K562 (cell line): ENCODE results near the gene MANF. TPM values are rescaled to one million over a fixed set of nuclear protein-coding genes. Genes with fewer than 3 reads are reported as not detected.

Source experiments
- ATAC-seq: fragments of 200-7000 bp; cut with Tn5 transposase; 3 replicates; pipeline ENCODE4 v1.9.1; 2020; ENCODE audit warnings: moderate library complexity
- BruUV-seq: library from RNA; stranded (reverse); fragments of 400-500 nt; replicated peaks from 2 replicates; lab custom pipeline; 2021; lab: Mats Ljungman, UMichigan
- CTCF ChIA-PET: fragments of 300-600 bp; formaldehyde crosslinking; extraction: SDS; loops from one replicate; lab custom pipeline; 2021; ENCODE audit warnings: low intra/inter-chr PET ratio; lab: Yijun Ruan, JAX
- POLR2A ChIA-PET: fragments of 300-600, 350-650 bp; sonication (Branson Sonifier 250); formaldehyde crosslinking; extraction: SDS; loops from one replicate; lab custom pipeline; 2021; ENCODE audit warnings: antibody characterized with exemption, inconsistent platforms; lab: Yijun Ruan, JAX
- DNase-seq, 4 experiments: peaks; one replicate each; pipeline versions ENCODE4 v3.0.0 to v3.0.0-alpha.2; 2011 to 2018; ENCODE audit warnings: low spot score in 3 of 4, mixed read lengths in 3 of 4; ENCODE audit errors: extremely low read depth in 1 of 4
- FAIRE-seq: peaks from 2 replicates; lab custom pipeline; 2011; peaks lifted over from hg19 to GRCh38; lab: Jason Lieb, UNC
- H2AFZ ChIP-seq: 2 replicates; pipeline ENCODE4 v1.6.0; 2011; ENCODE audit warnings: low read depth, low read length, control low read depth, inconsistent platforms
- H3K27ac ChIP-seq: fragments of 200-600 bp; 3 replicates; pipeline ENCODE4 v1.8.0; 2011; ENCODE audit warnings: low read depth, mild to moderate bottlenecking, control low read depth, inconsistent platforms, low read length, moderate library complexity, mixed read lengths; ENCODE audit errors: extremely low read depth
- H3K27me3 ChIP-seq, 2 experiments: fragments of 300-600 bp in 1 of 2; 2 replicates in 1 of 2; 3 replicates in 1 of 2; pipeline versions ENCODE4 v1.6.0 to v1.8.0; 2011; ENCODE audit warnings: inconsistent platforms in 2 of 2, low read length in 2 of 2, mild to moderate bottlenecking in 1 of 2, mixed read lengths in 1 of 2, moderate library complexity in 1 of 2; ENCODE audit not compliant: control insufficient read depth in 2 of 2, insufficient read depth in 2 of 2
- H3K36me3 ChIP-seq: fragments of 300-600 bp; 3 replicates; pipeline ENCODE4 v1.8.0; 2011; ENCODE audit warnings: mild to moderate bottlenecking, low read length, inconsistent platforms; ENCODE audit not compliant: control insufficient read depth, insufficient read depth
- H3K4me1 ChIP-seq, 2 experiments: fragments of 200-600 bp in 1 of 2; replicated peaks in 1 of 2; 2 replicates in 1 of 2; 3 replicates in 1 of 2; pipeline versions ENCODE4 v1.5.1 to v1.8.0; 2011; ENCODE audit warnings: inconsistent platforms in 2 of 2, low read length in 2 of 2, mild to moderate bottlenecking in 1 of 2, mixed read lengths in 1 of 2, moderate library complexity in 1 of 2; ENCODE audit not compliant: control insufficient read depth in 2 of 2, insufficient read depth in 2 of 2
- H3K4me2 ChIP-seq: 2 replicates; pipeline ENCODE4 v1.6.1; 2011; ENCODE audit warnings: low read length, control low read depth, inconsistent platforms, mixed read lengths; ENCODE audit not compliant: insufficient read depth
- H3K4me3 ChIP-seq: fragments of 200-600 bp; sonication (generic), shearing (Covaris generic); 2 replicates; pipeline ENCODE4 v1.5.1; 2016; ENCODE audit warnings: control low read depth, inconsistent platforms
- H3K79me2 ChIP-seq: fragments of 200-600 bp; 3 replicates; pipeline ENCODE4 v1.8.0; 2011; ENCODE audit warnings: low read length, inconsistent platforms; ENCODE audit not compliant: control insufficient read depth, insufficient read depth
- H3K9ac ChIP-seq, 2 experiments: 2 replicates each; pipeline versions ENCODE4 v1.6.0 to v1.6.1; 2011; ENCODE audit warnings: low read depth in 2 of 2, low read length in 2 of 2, control low read depth in 1 of 2, inconsistent platforms in 1 of 2, mild to moderate bottlenecking in 1 of 2, mixed read lengths in 1 of 2; ENCODE audit not compliant: insufficient read depth in 1 of 2
- H3K9me1 ChIP-seq: one replicate; pipeline ENCODE4 v1.6.0; 2011; ENCODE audit warnings: inconsistent platforms, mild to moderate bottlenecking, low read length, moderate library complexity; ENCODE audit not compliant: control insufficient read depth, insufficient read depth
- H3K9me3 ChIP-seq: replicated peaks from 2 replicates; pipeline ENCODE4 v1.5.1; 2011; ENCODE audit warnings: low read depth, low read length, inconsistent platforms; ENCODE audit not compliant: control insufficient read depth, insufficient read depth
- H4K20me1 ChIP-seq: replicated peaks from 2 replicates; pipeline ENCODE4 v1.6.1; 2011; ENCODE audit warnings: low read length, inconsistent platforms, mixed read lengths; ENCODE audit not compliant: control insufficient read depth, insufficient read depth
- CBFB ChIP-seq: sonication (generic); formaldehyde crosslinking; IDR thresholded peaks from 2 replicates; pipeline ENCODE4 v1.4.0; 2020; ENCODE audit warnings: mild to moderate bottlenecking, missing genetic modification reagents
- EP400 ChIP-seq: fragments of 450-650 bp; IDR thresholded peaks from 2 replicates; pipeline ENCODE4 v1.6.1; 2017; ENCODE audit warnings: antibody characterized with exemption, mild to moderate bottlenecking, moderate library complexity
- KLF16 ChIP-seq: IDR thresholded peaks from 2 replicates; pipeline ENCODE4 v1.6.1; 2016; ENCODE audit warnings: antibody characterized with exemption
- MED1 ChIP-seq: sonication (generic); formaldehyde crosslinking; IDR thresholded peaks from 2 replicates; pipeline ENCODE4 v1.8.1; 2023; ENCODE audit warnings: missing genetic modification reagents, borderline replicate concordance
- NCOA1 ChIP-seq: fragments of 450-650 bp; IDR thresholded peaks from 2 replicates; pipeline ENCODE4 v1.6.1; 2016; ENCODE audit warnings: low read depth
- NFIX ChIP-seq: fragments of 250-450 bp; sonication (Bioruptor Pico); IDR thresholded peaks from 2 replicates; pipeline ENCODE4 v1.4.0; 2020; ENCODE audit warnings: low read depth, mild to moderate bottlenecking, moderate library complexity
- PPARD ChIP-seq: fragments of 250-450 bp; sonication (Bioruptor Pico); IDR thresholded peaks from 2 replicates; pipeline ENCODE4 v1.8.0; 2022; ENCODE audit warnings: inconsistent platforms, mild to moderate bottlenecking, moderate library complexity
- PRPF4 ChIP-seq: fragments of 200-400 bp; formaldehyde crosslinking; IDR thresholded peaks from one replicate; pipeline ENCODE4 v1.6.1; 2017; ENCODE audit warnings: low read length, low read depth, mild to moderate bottlenecking; ENCODE audit not compliant: insufficient read depth, poor library complexity, severe bottlenecking
- PYGO2 ChIP-seq: fragments of 450-650 bp; IDR thresholded peaks from 2 replicates; pipeline ENCODE4 v1.6.1; 2016; ENCODE audit warnings: mild to moderate bottlenecking, missing genetic modification characterization, moderate library complexity, missing compliant biosample characterization
- SLC30A9 ChIP-seq: fragments of 250-450 bp; sonication (Bioruptor Pico); IDR thresholded peaks from 2 replicates; pipeline ENCODE4 v1.8.0; 2022; ENCODE audit warnings: mild to moderate bottlenecking, moderate library complexity
- STAT5B ChIP-seq: fragments of 250-450 bp; sonication (Bioruptor Pico); IDR thresholded peaks from 2 replicates; pipeline ENCODE4 v1.8.0; 2021; ENCODE audit warnings: mild to moderate bottlenecking, inconsistent platforms
- TAF15 ChIP-seq: fragments of 200-400 bp; formaldehyde crosslinking; IDR thresholded peaks from 2 replicates; pipeline ENCODE4 v1.6.1; 2017; ENCODE audit warnings: mild to moderate bottlenecking, low read depth, low read length, moderate library complexity
- TBL1XR1 ChIP-seq, 2 experiments: IDR thresholded peaks; 2 replicates each; pipeline ENCODE4 v1.6.1; 2012; ENCODE audit warnings: improper control_type of control experiment in 2 of 2, low read length in 2 of 2, mild to moderate bottlenecking in 1 of 2
- UBTF ChIP-seq, 2 experiments: IDR thresholded peaks; 2 replicates each; pipeline ENCODE4 v1.6.1; 2012; ENCODE audit warnings: improper control_type of control experiment in 2 of 2, low read depth in 2 of 2, low read length in 2 of 2, borderline replicate concordance in 1 of 2
- ZBTB33 ChIP-seq: sonication (generic); formaldehyde crosslinking; IDR thresholded peaks from 2 replicates; pipeline ENCODE4 v1.8.1; 2023; ENCODE audit warnings: mild to moderate bottlenecking, missing genetic modification reagents
- ZBTB5 ChIP-seq: fragments of 450-650 bp; IDR thresholded peaks from 2 replicates; pipeline ENCODE4 v1.6.1; 2017; ENCODE audit warnings: antibody characterized with exemption
- ZNF830 ChIP-seq: fragments of 250-450 bp; sonication (Bioruptor Pico); IDR thresholded peaks from 2 replicates; pipeline ENCODE4 v1.5.0; 2021; ENCODE audit warnings: mild to moderate bottlenecking
- WGBS: fragments of 100-300 bp; shearing (Covaris generic); methylation state at CpG from one replicate; pipeline ENCODE4 v1.1.6; 2016; ENCODE audit warnings: low coverage, mixed read lengths; ENCODE audit not compliant: insufficient coverage; ENCODE audit errors: missing lambda C conversion rate; 5-methylcytosine and 5-hydroxymethylcytosine counted together
- in situ Hi-C: fragments of 300-500 bp; cut with MboI; formaldehyde crosslinking; loops from 4 replicates; pipeline ENCODE4 v1.15.0; 2018; ENCODE audit warnings: inconsistent platforms, mixed read lengths
- intact Hi-C: fragments of 100-400 bp; cut with micrococcal nuclease; formaldehyde crosslinking; loops from 2 replicates; pipeline ENCODE4 v1.14.2; 2022
- polyA plus RNA-seq, 8 experiments: library from polyadenylated mRNA; depleted of rRNA in 4 of 8; stranded (reverse) in 5 of 8; unstranded in 3 of 8; fragments of >200 nt; fragmentation: Nextera tagmentation in 2 of 8; fragmentation: Illumina TruSeq in 1 of 8; extraction: Ambion mirVana in 2 of 8; extraction: Trizol in 1 of 8; gene quantifications; 2 replicates each; pipeline versions ENCODE4 v1.2.1 to v1.2.3, GENCODE V29; 2011 to 2014; ENCODE audit warnings: inconsistent platforms in 1 of 8, missing spikeins in 1 of 8
- total RNA-seq, 7 experiments: library from RNA; depleted of rRNA in 6 of 7; stranded (reverse); fragments of >200 nt in 6 of 7; fragmentation: Illumina TruSeq in 2 of 7; extraction: Trizol in 2 of 7; gene quantifications; 2 replicates each; pipeline versions ENCODE4 v1.2.1 to v1.2.3, GENCODE V29; 2011 to 2021; ENCODE audit warnings: low replicate concordance in 1 of 7

The MANF gene
- total and polyA plus RNA-seq, 9 of the 15 experiments (the other 6 are each of a cell fraction or from before 2014, with no cell fraction given) = 6.5 to 52.7 (median 42.3) TPM

GRCh38 chr3:51361746-51362145 is 23.3 kb upstream of the MANF start (continued):
- no peak for TF ChIP-seq KLF16

GRCh38 chr3:51362476-51362875 is 22.6 kb upstream of the MANF start:
- no peaks in the 10 kb centered on the region for H3K79me2 ChIP-seq
- no peak for ATAC-seq
- in situ Hi-C loops = no loop called here
- no peak for TF ChIP-seq TBL1XR1 (IDR thresholded peaks at IDR 0.05; ENCODE audit: low read length in 2 of 2)
- TF ChIP-seq SLC30A9 = no peak
- no peak for TF ChIP-seq ZBTB33
- TF ChIP-seq PRPF4 = no peak
- TF ChIP-seq EP400 = no peak
- TF ChIP-seq NFIX (CRISPR knock-in tag) = no peak
- TF ChIP-seq ZBTB5 = no peak
- no peak for TF ChIP-seq PPARD (CRISPR knock-in tag)
- TF ChIP-seq UBTF (IDR thresholded peaks at IDR 0.05; ENCODE audit: borderline replicate concordance in 1 of 2, low read depth in 2 of 2, low read length in 2 of 2) = no peak
- TF ChIP-seq MED1 (CRISPR knock-in tag) = no peak
- TF ChIP-seq ZNF830 (CRISPR knock-in tag) = no peak
- TF ChIP-seq STAT5B = no peak
- TF ChIP-seq CBFB (CRISPR knock-in tag) = no peak
- no peak for TF ChIP-seq TAF15
- TF ChIP-seq NCOA1 = no peak
- no peak for TF ChIP-seq PYGO2

More at GRCh38 chr3:51362476-51362875, 22.6 kb upstream of the MANF start:
- no peaks in the 10 kb centered on the region for H3K4me1 ChIP-seq
- H2AFZ ChIP-seq = no peak overlapping the region
- ChIA-PET POLR2A (no interaction called here), CTCF (no interaction called here)
- no peak overlapping the region for H3K4me3 ChIP-seq
- H4K20me1 ChIP-seq = no peaks in the 10 kb centered on the region
- no peak overlapping the region; a peak in 1 of 4 replicates for H3K9ac ChIP-seq
- H3K27me3 ChIP-seq = peaks cover 0 to 12% of the 10 kb centered on the region in 2 experiments; a peak in 2 of 5 replicates
- BruUV-seq = no TSS peak
- no peaks in the 10 kb centered on the region for H3K36me3 ChIP-seq
- intact Hi-C loops = no loop called here
- 3% methylated on average over 9 of the region's 9 CpGs for WGBS
- no peak overlapping the region for H3K27ac ChIP-seq
- no peaks in the 10 kb centered on the region for H3K9me1 ChIP-seq
- no peak for FAIRE-seq
- no peak for DNase-seq
- no peaks in the 10 kb centered on the region for H3K9me3 ChIP-seq
- H3K4me2 ChIP-seq = no peak overlapping the region
